Testis (tissue), 2 donors: Measurements from ENCODE around the gene MGA.

Source experiments
- CTCF ChIP-seq, 3 experiments: fragments of 450-650 bp in 2 of 3; fragments of 200-600 bp in 1 of 3; sonication (generic) in 1 of 3; IDR thresholded peaks; one replicate each; pipeline ENCODE4 v1.5.1; 2016 to 2019; ENCODE audit warnings: antibody characterized with exemption in 3 of 3, mild to moderate bottlenecking in 2 of 3, moderate library complexity in 1 of 3
- POLR2A ChIP-seq: fragments of 450-650 bp; IDR thresholded peaks from one replicate; pipeline ENCODE4 v1.6.1; 2017; ENCODE audit warnings: antibody characterized with exemption, mild to moderate bottlenecking, moderate library complexity

- TF ChIP-seq CTCF (IDR thresholded peaks at IDR 0.05) (no peak), POLR2A (no peak)
These were observed 52.8 kb downstream of the MGA start for GRCh38 chr15:41713047-41713446.
